ENCODE results near the gene KCNJ9.

Gene KCNJ9

GRCh38 chr1:160098852-160099561, 17.7 kb downstream of the KCNJ9 start:
- TF ChIP-seq GATA2 (IDR thresholded peaks at IDR 0.05; ENCODE audit: low read depth, low read length) (no peak), GATA3 (IDR thresholded peaks at IDR 0.05; ENCODE audit: low read depth, low read length) (no peak)

GRCh38 chr1:160099716-160100375, 18.5 kb downstream of the KCNJ9 start:
- TF ChIP-seq GATA3 (IDR thresholded peaks at IDR 0.05; ENCODE audit: low read depth, low read length) (no peak), GATA2 (IDR thresholded peaks at IDR 0.05; ENCODE audit: low read depth, low read length) (no peak)

- TF ChIP-seq GATA3 (IDR thresholded peaks at IDR 0.05; ENCODE audit: low read depth, low read length) (no peak), GATA2 (IDR thresholded peaks at IDR 0.05; ENCODE audit: low read depth, low read length) (no peak)
Measured at GRCh38 chr1:160101037-160101716, 19.8 kb downstream of the KCNJ9 start.

- TF ChIP-seq GATA3 (IDR thresholded peaks at IDR 0.05; ENCODE audit: low read depth, low read length) (no peak), GATA2 (IDR thresholded peaks at IDR 0.05; ENCODE audit: low read depth, low read length) (no peak)
Measured at GRCh38 chr1:160101717-160102522, 20.6 kb downstream of the KCNJ9 start.

GRCh38 chr1:160103658-160104408, 22.5 kb downstream of the KCNJ9 start:
- no peak for TF ChIP-seq GATA3 (IDR thresholded peaks at IDR 0.05; ENCODE audit: low read depth, low read length)
- TF ChIP-seq GATA2 (IDR thresholded peaks at IDR 0.05; ENCODE audit: low read depth, low read length): no peak

DNA sequence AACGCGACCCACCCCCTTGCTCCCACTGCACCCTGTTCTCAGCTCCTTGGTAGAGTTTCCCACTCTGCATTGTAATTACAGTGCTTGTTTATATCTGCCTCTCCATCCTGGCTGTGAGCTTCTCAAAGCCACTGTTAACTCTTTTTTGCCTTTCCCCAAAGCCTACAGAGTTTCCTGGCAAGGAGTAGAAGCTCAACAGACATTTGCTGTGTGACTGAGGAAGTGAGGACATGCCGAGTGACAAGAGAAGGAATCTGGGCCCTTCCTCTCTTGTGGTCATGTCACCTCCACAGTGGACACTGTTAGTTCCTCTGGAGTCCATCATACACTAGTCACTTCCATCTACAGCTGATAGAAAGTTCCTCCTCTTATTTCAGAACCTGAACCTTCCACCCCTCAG, 23.1 kb downstream of the KCNJ9 start:
- TF ChIP-seq GATA3 (IDR thresholded peaks at IDR 0.05; ENCODE audit: low read depth, low read length): no peak
- no peak for TF ChIP-seq GATA2 (IDR thresholded peaks at IDR 0.05; ENCODE audit: low read depth, low read length)

DNA sequence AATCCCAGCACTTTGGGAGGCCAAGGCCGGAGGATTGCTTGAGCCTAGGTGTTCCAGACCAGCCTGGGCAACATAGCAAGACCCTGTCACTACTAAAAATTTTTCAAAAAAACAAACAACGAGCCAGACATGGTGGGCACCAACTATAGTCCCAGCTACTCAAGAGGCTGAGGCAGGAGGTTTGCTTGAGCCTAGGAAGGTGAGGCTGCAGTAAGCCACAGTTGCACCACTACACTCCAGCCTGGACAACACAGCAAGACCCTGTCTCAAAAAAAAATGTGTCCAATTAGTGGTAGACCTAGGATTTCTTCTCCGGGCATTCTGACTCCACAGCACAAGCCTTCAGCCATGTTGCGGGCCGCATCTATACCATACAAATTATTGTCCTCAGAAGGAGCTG, 23.8 kb downstream of the KCNJ9 start:
- TF ChIP-seq GATA3 (IDR thresholded peaks at IDR 0.05; ENCODE audit: low read depth, low read length) (no peak), GATA2 (IDR thresholded peaks at IDR 0.05; ENCODE audit: low read depth, low read length) (no peak)

GRCh38 chr1:160107512-160107911, 26.2 kb downstream of the KCNJ9 start:
- TF ChIP-seq GATA3 (IDR thresholded peaks at IDR 0.05; ENCODE audit: low read depth, low read length) (no peak), GATA2 (IDR thresholded peaks at IDR 0.05; ENCODE audit: low read depth, low read length) (no peak)

- TF ChIP-seq GATA3 (IDR thresholded peaks at IDR 0.05; ENCODE audit: low read depth, low read length) (no peak), GATA2 (IDR thresholded peaks at IDR 0.05; ENCODE audit: low read depth, low read length) (no peak)
Measured at GRCh38 chr1:160108888-160109662, 27.7 kb downstream of the KCNJ9 start.

GRCh38 chr1:160109686-160110085, 28.3 kb downstream of the KCNJ9 start:
- TF ChIP-seq GATA2 (IDR thresholded peaks at IDR 0.05; ENCODE audit: low read depth, low read length) (no peak), GATA3 (IDR thresholded peaks at IDR 0.05; ENCODE audit: low read depth, low read length) (no peak)

GRCh38 chr1:160112357-160112756, 31.0 kb downstream of the KCNJ9 start:
- TF ChIP-seq GATA2 (IDR thresholded peaks at IDR 0.05; ENCODE audit: low read depth, low read length) (no peak), GATA3 (IDR thresholded peaks at IDR 0.05; ENCODE audit: low read depth, low read length) (no peak)

DNA sequence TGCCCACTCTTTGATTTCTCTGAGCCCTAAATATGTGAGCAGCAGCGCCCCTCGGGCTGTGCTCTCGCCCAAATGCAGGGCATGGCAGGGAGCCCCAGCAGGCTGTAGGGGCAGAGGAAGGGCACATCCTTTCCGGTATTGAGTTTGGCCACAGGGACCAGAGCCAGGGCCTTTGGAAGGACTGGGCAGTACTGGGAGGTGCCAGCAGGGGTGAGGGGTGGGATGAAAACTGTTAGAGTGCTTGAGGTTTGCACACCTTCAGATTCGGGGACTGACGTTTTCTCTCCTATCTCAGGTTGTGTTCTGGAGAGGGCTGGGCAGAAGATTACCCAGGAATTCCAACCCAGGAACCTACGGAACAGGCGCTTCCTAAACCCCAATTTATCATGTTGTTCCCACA, 32.1 kb downstream of the KCNJ9 start:
- TF ChIP-seq GATA2 (IDR thresholded peaks at IDR 0.05; ENCODE audit: low read depth, low read length) (no peak), GATA3 (IDR thresholded peaks at IDR 0.05; ENCODE audit: low read depth, low read length) (no peak)

- TF ChIP-seq GATA3 (IDR thresholded peaks at IDR 0.05; ENCODE audit: low read depth, low read length): no peak
- no peak for TF ChIP-seq GATA2 (IDR thresholded peaks at IDR 0.05; ENCODE audit: low read depth, low read length)
Measured at GRCh38 chr1:160114085-160114484, 32.7 kb downstream of the KCNJ9 start.

Data from SH-SY5Y (cell line).